Neuron (in vitro differentiated cells): ENCODE data around the gene KLHDC8A.

Experiments
- H2AFZ ChIP-seq: one replicate; pipeline ENCODE4 v1.6.1; 2013; ENCODE audit warnings: low read depth, mild to moderate bottlenecking, inconsistent platforms, low read length, moderate library complexity
- H3K27me3 ChIP-seq: one replicate; pipeline ENCODE4 v1.6.1; 2013; ENCODE audit warnings: low read length; ENCODE audit not compliant: insufficient read depth
- H3K36me3 ChIP-seq: one replicate; pipeline ENCODE4 v1.6.1; 2013; ENCODE audit warnings: low read length; ENCODE audit not compliant: insufficient read depth
- H3K4me1 ChIP-seq: one replicate; pipeline ENCODE4 v1.6.1; 2013; ENCODE audit warnings: low read length; ENCODE audit not compliant: insufficient read depth
- H3K4me3 ChIP-seq: 2 replicates; pipeline ENCODE4 v1.5.1; 2013; ENCODE audit warnings: mild to moderate bottlenecking, low read length, moderate library complexity
- H3K9me3 ChIP-seq: one replicate; pipeline ENCODE4 v1.6.1; 2013; ENCODE audit warnings: low read length

KLHDC8A gene

DNA sequence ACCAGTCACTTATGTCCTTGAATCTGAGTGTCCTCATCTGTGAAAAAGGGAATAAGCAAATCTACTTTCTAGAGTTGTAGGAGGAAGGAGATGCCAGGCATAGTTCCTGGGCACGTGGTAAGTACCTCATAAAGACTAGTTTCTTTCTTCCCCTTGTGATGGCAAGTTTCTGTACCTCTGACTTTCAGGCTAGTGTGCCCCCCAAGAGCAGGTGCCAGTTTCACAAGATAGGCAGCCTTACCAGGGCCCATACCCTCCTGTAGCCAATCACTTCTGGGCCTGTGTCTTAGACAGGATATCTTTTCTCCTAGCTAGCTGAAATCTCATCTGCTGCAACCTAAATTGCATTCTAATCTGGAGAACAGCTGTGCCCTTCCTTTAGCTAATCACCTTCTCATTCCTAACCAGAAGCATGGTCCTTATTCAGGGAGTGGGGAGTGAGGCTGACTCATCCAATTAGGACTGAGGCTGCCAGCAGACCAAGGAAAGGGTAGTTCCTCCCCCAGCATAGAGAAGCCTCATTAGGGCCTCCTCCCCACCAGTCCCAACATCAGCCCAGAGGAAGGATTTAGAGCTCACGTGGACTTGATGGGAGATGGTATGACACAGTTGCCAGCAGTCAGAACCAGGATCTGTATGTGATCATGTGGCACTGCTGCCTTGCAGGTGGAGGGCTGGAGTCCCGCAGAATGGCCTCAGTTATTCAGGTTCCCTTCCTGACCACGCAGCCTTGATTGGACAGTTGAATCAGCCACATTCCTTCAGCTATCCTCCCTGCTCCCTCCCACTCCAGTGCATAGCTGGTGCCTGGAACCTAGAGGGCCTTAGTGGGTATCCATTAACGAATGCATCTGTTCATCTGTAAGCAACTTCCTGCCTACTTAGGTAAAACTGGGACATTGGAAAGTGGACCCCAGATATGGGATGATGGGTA is 7.9 kb downstream of the KLHDC8A start:
- Histone ChIP-seq H3K4me3 (no peak overlapping the region), H3K36me3 (no peaks in the 10 kb centered on the region), H3K9me3 (no peaks in the 10 kb centered on the region), H3K4me1 (peaks cover 42% of the 10 kb centered on the region), H2AFZ (no peak overlapping the region), H3K27me3 (peaks cover 10% of the 10 kb centered on the region)

DNA sequence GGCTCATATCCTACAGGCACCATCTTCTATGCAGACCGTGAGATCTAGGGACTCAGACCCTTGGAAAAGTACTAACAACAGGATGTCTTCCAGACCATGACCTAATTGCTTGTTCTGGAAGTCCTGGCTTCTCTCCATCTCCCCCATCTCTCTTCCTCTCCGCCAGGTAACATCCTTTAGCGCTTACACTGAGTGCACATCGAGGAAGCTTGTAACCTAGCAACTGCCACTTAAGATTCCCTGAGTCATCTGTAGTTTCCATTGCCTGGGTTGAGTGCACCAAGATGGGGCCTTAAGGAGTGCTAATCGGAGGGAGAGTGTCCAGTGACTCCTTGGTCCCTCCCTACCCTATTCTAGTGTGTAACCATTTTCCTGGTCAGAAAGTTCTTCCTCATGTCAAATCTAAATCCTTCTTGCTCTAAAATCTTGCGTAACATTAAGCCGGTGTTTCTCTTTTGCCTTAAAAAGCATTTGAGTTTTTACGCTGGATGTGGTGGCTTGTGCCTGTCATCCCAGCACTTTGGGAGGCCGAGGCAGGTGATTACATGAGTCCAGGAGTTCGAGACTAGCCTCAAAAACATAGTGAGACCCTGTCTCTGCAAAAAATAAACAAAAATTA is 9.7 kb downstream of the KLHDC8A start:
- no peak overlapping the region for H3K4me3 ChIP-seq
- H3K4me1 ChIP-seq: peaks cover 32% of the 10 kb centered on the region
- no peaks in the 10 kb centered on the region for H3K9me3 ChIP-seq
- H3K36me3 ChIP-seq: no peaks in the 10 kb centered on the region
- H3K27me3 ChIP-seq: peaks cover 16% of the 10 kb centered on the region
- H2AFZ ChIP-seq: no peak overlapping the region

DNA sequence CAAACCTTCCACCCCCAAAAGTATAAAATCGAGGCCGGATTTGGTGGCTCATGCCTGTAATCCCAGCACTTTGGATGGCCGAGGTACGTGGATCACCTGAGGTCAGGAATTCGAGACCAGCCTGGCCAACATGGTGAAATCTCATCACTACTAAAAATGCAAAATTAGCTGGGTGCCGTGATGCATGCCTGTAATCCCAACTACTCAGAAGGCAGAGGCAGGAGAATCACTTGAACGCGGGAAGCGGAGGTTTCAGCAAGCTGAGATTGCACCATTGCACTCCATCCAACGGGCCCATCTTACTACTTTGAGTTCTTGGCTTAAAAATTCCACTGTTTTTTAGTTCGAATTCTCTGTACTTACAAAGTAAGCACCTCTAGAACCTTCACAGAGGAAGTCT is 11.0 kb downstream of the KLHDC8A start:
- H3K27me3 ChIP-seq: peaks cover 16% of the 10 kb centered on the region
- H3K9me3 ChIP-seq: no peaks in the 10 kb centered on the region
- no peaks in the 10 kb centered on the region for H3K36me3 ChIP-seq
- H3K4me3 ChIP-seq: no peak overlapping the region
- peaks cover 23% of the 10 kb centered on the region for H3K4me1 ChIP-seq
- H2AFZ ChIP-seq: no peak overlapping the region

- Histone ChIP-seq H3K4me1 (peaks cover 11% of the 10 kb centered on the region), H3K9me3 (peaks cover 3% of the 10 kb centered on the region), H3K36me3 (no peaks in the 10 kb centered on the region), H2AFZ (peak overlapping the region; percentile 41), H3K4me3 (peak overlapping the region; percentile 34), H3K27me3 (peaks cover 16% of the 10 kb centered on the region)
Observed at GRCh38 chr1:205344066-205344928, 12.4 kb downstream of the KLHDC8A start.

DNA sequence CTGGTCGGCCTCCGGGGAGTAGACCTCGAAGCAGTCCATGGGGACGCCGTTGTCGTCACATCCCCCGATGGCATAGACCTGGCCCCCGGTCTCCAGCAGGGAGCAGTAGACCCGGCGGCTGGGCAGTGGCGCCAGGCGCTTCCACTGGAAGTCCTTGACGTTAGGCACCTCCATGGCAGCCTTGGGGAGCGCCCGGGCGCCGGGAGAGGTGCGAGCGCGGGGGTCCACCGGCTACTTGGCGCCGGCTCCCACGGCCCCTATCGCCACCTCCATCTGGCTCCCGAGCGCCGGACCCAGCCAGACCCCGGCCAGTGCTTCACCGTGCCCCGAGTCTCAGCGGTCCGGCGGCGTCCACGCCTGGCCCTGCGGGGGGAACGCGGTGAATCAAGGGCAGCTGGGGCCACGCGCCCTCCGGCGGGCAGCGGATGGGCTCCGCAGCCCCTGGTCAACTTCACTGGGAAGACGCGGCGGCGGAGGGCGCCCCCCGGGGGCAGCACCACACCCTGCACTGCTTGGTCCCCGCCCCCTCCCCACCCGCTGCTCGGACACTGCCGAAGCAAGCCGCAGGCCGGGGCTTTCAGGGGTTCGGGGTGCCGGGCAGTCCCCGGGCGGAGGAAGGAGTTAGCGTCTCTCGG is 13.2 kb downstream of the KLHDC8A start:
- H2AFZ ChIP-seq: peak overlapping the region; percentile 41
- H3K9me3 ChIP-seq: peaks cover 5% of the 10 kb centered on the region
- no peaks in the 10 kb centered on the region for H3K36me3 ChIP-seq
- H3K27me3 ChIP-seq: peaks cover 16% of the 10 kb centered on the region
- peak overlapping the region; percentile 5 for H3K4me3 ChIP-seq
- peaks cover 7% of the 10 kb centered on the region for H3K4me1 ChIP-seq

DNA sequence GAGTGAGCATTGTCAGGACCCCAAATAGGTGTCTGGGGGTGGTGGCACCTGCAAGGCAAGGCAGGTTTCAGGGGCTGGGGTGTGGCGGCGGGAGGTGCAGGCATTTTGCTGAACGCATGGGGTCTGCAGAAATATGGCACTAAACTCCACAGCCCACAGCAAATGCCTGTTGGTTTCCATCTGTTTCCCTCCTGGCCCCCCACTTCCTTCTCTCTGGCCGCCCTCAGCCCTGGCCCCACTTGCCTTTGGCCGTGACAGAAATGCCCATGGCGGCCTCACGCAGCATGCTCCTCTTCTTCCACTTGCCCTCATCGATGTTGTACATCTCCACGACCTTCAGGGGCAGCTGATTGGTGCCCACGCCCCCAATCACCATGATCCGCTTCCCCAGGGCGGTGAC is 13.7 kb downstream of the KLHDC8A start:
- Histone ChIP-seq H3K36me3 (no peaks in the 10 kb centered on the region), H3K9me3 (peaks cover 5% of the 10 kb centered on the region), H3K4me3 (no peak overlapping the region), H2AFZ (no peak overlapping the region), H3K4me1 (peaks cover 7% of the 10 kb centered on the region), H3K27me3 (peaks cover 16% of the 10 kb centered on the region)

GRCh38 chr1:205340676-205341075 is 16.0 kb downstream of the KLHDC8A start:
- Histone ChIP-seq H3K4me3 (no peak overlapping the region), H3K36me3 (no peaks in the 10 kb centered on the region), H3K27me3 (peaks cover 16% of the 10 kb centered on the region), H2AFZ (no peak overlapping the region), H3K4me1 (peaks cover 7% of the 10 kb centered on the region), H3K9me3 (peaks cover 5% of the 10 kb centered on the region)

DNA sequence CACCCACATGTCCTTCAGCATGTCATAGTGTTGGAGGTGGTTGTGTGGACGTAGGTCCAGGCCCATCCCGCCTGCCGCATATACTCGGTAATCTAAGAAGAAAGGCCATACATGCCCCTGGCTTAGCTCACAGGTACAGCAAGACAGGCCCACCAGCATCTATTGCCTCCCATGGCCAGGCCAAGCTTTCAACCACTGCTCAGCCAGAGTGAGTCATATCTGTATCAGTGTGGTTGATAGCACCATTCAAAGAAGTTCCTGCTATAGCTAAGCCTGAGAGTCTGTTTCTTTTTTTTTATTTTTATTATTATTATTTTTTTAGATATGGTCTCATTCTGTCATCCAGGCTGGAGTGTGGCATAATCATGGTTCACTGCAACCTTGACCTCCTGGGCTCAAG is 17.0 kb downstream of the KLHDC8A start:
- peaks cover 5% of the 10 kb centered on the region for H3K9me3 ChIP-seq
- no peak overlapping the region for H2AFZ ChIP-seq
- H3K4me1 ChIP-seq: peaks cover 7% of the 10 kb centered on the region
- H3K27me3 ChIP-seq: peaks cover 13% of the 10 kb centered on the region
- H3K4me3 ChIP-seq: no peak overlapping the region
- H3K36me3 ChIP-seq: no peaks in the 10 kb centered on the region

DNA sequence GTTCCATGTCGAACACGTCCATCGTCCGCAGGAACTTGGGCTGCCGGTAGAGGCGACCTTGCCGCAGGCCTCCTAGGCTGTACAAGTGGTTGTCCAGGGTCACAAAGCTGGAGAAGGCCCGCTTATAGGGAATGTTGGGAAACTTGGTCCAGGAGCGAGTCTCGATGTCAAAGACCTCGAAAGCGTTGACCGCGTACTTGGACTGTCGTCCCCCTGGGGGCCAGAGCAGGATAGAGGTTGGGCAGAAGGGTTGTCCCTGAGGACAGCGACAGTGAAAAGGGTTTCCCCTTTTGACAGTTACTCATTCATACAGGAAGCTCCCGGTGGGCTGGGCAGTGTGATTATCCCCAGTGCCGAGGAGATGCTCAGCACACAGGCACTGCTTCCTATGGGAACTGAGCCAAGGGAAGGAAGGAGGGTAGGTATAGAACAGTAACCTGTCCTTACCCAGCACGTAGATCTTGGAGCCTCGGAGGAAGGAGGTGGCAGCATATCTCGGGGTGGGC is 17.5 kb downstream of the KLHDC8A start:
- Histone ChIP-seq H3K4me3 (no peak overlapping the region), H2AFZ (no peak overlapping the region), H3K4me1 (peaks cover 6% of the 10 kb centered on the region), H3K9me3 (peaks cover 5% of the 10 kb centered on the region), H3K27me3 (peaks cover 9% of the 10 kb centered on the region), H3K36me3 (no peaks in the 10 kb centered on the region)

- Histone ChIP-seq H3K4me3 (no peak overlapping the region), H3K27me3 (no peaks in the 10 kb centered on the region), H3K9me3 (peaks cover 5% of the 10 kb centered on the region), H3K36me3 (no peaks in the 10 kb centered on the region), H3K4me1 (no peaks in the 10 kb centered on the region), H2AFZ (no peak overlapping the region)
Observed at GRCh38 chr1:205338011-205338410, 18.7 kb downstream of the KLHDC8A start.

GRCh38 chr1:205337481-205337880 is 19.2 kb downstream of the KLHDC8A start:
- no peaks in the 10 kb centered on the region for H3K36me3 ChIP-seq
- H3K9me3 ChIP-seq: peaks cover 5% of the 10 kb centered on the region
- H3K4me1 ChIP-seq: no peaks in the 10 kb centered on the region
- no peak overlapping the region for H2AFZ ChIP-seq
- H3K27me3 ChIP-seq: no peaks in the 10 kb centered on the region
- H3K4me3 ChIP-seq: no peak overlapping the region

GRCh38 chr1:205335692-205336091 is 21.0 kb downstream of the KLHDC8A start:
- Histone ChIP-seq H3K4me1 (no peaks in the 10 kb centered on the region), H3K27me3 (no peaks in the 10 kb centered on the region), H3K9me3 (peaks cover 5% of the 10 kb centered on the region)

More at GRCh38 chr1:205335692-205336091, 21.0 kb downstream of the KLHDC8A start:
- Histone ChIP-seq H2AFZ (no peak overlapping the region), H3K36me3 (no peaks in the 10 kb centered on the region), H3K4me3 (no peak overlapping the region)
